Neural cell (in vitro differentiated cells): ENCODE data around the gene ZNF536. TPM values are rescaled to one million over a fixed set of nuclear protein-coding genes. Genes with fewer than 3 reads are reported as not detected.

Experiments used
- H2AFZ ChIP-seq: fragments of 200-600, 300-800 bp; sonication (generic), shearing (Covaris generic); 2 replicates; pipeline ENCODE4 v1.6.0; 2014; ENCODE audit warnings: low read depth, mild to moderate bottlenecking, antibody characterized with exemption, low read length, moderate library complexity
- H3F3A ChIP-seq: fragments of 200-600 bp; shearing (Covaris generic); 2 replicates; pipeline ENCODE4 v1.6.1; 2016; ENCODE audit warnings: mild to moderate bottlenecking, moderate library complexity, mixed read lengths, antibody characterized with exemption, low read length; ENCODE audit not compliant: insufficient read depth, poor library complexity, severe bottlenecking
- H3K27ac ChIP-seq: fragments of 200-600, 300-800 bp; sonication (generic), shearing (Covaris generic); 2 replicates; pipeline ENCODE4 v1.5.1; 2014; ENCODE audit warnings: mild to moderate bottlenecking, low read length, moderate library complexity
- H3K27me3 ChIP-seq: fragments of 300-800, 200-600 bp; sonication (generic), shearing (Covaris generic); 2 replicates; pipeline ENCODE4 v1.6.0; 2014; ENCODE audit warnings: mild to moderate bottlenecking, low read depth, low read length, moderate library complexity; ENCODE audit not compliant: insufficient read depth
- H3K36me3 ChIP-seq: fragments of 300-800, 200-600 bp; sonication (generic), shearing (Covaris generic); 2 replicates; pipeline ENCODE4 v1.5.1; 2014; ENCODE audit warnings: mild to moderate bottlenecking, antibody characterized with exemption, low read length, moderate library complexity; ENCODE audit not compliant: insufficient read depth
- H3K4me2 ChIP-seq: fragments of 300-800, 200-600 bp; sonication (generic), shearing (Covaris generic); 2 replicates; pipeline ENCODE4 v1.6.0; 2014; ENCODE audit warnings: mild to moderate bottlenecking, low read length
- H3K4me3 ChIP-seq: fragments of 300-800, 200-600 bp; sonication (generic), shearing (Covaris generic); 2 replicates; pipeline ENCODE4 v1.5.1; 2014; ENCODE audit warnings: mild to moderate bottlenecking, low read length, moderate library complexity
- H3K79me2 ChIP-seq: fragments of 200-600 bp; shearing (Covaris generic); replicated peaks from 2 replicates; pipeline ENCODE4 v1.6.0; 2014; ENCODE audit warnings: mild to moderate bottlenecking, low read length, moderate library complexity; ENCODE audit not compliant: insufficient read depth
- H3K9ac ChIP-seq: fragments of 300-800, 200-600 bp; sonication (generic), shearing (Covaris generic); 2 replicates; pipeline ENCODE4 v1.6.1; 2016; ENCODE audit warnings: mild to moderate bottlenecking, low read length, mixed read lengths
- H3K9me2 ChIP-seq: fragments of 200-600 bp; shearing (Covaris generic); 2 replicates; pipeline ENCODE4 v1.6.1; 2016; ENCODE audit warnings: mild to moderate bottlenecking, low read length, mixed read lengths; ENCODE audit not compliant: insufficient read depth
- H3K9me3 ChIP-seq: fragments of 200-600, 300-800 bp; sonication (generic), shearing (Covaris generic); 2 replicates; pipeline ENCODE4 v1.6.1; 2016; ENCODE audit warnings: mild to moderate bottlenecking, mixed run types, low read length, moderate library complexity, mixed read lengths
- H4K20me1 ChIP-seq: fragments of 200-600 bp; shearing (Covaris generic); 2 replicates; pipeline ENCODE4 v1.6.1; 2016; ENCODE audit warnings: mild to moderate bottlenecking, mixed run types; ENCODE audit not compliant: insufficient read depth
- EP300 ChIP-seq: fragments of 450-650 bp; conservative IDR thresholded peaks from 2 replicates; pipeline ENCODE4 v1.6.1; 2014; ENCODE audit warnings: antibody characterized with exemption, mild to moderate bottlenecking, moderate library complexity; ENCODE audit not compliant: poor library complexity, severe bottlenecking
- EZH2 ChIP-seq: fragments of 200-600, 300-800 bp; shearing (Covaris generic), sonication (generic); IDR thresholded peaks from 2 replicates; pipeline ENCODE4 v1.6.1; 2014; ENCODE audit warnings: antibody characterized with exemption, low read length, borderline replicate concordance, mild to moderate bottlenecking; ENCODE audit not compliant: insufficient read depth, poor library complexity, severe bottlenecking
- MXI1 ChIP-seq: fragments of 450-650 bp; conservative IDR thresholded peaks from 2 replicates; pipeline ENCODE4 v1.6.1; 2014; ENCODE audit warnings: antibody characterized with exemption, mild to moderate bottlenecking; ENCODE audit not compliant: poor library complexity, severe bottlenecking
- POLR2AphosphoS5 ChIP-seq: IDR thresholded peaks from 2 replicates; pipeline ENCODE4 v1.6.1; 2012
- RAD21 ChIP-seq: fragments of 450-650 bp; conservative IDR thresholded peaks from 2 replicates; pipeline ENCODE4 v1.6.1; 2014; ENCODE audit warnings: antibody characterized with exemption, mild to moderate bottlenecking, moderate library complexity
- SMC3 ChIP-seq: fragments of 450-650 bp; conservative IDR thresholded peaks from 2 replicates; pipeline ENCODE4 v1.6.1; 2014; ENCODE audit warnings: antibody characterized with exemption, mild to moderate bottlenecking, moderate library complexity; ENCODE audit not compliant: poor library complexity
- TAF1 ChIP-seq: IDR thresholded peaks from 2 replicates; pipeline ENCODE4 v1.6.1; 2012; ENCODE audit warnings: low read depth
- polyA plus RNA-seq: library from polyadenylated mRNA; depleted of rRNA; stranded (reverse); fragments of >200 nt; gene quantifications from 2 replicates; pipeline ENCODE4 v1.2.3, GENCODE V29; 2014
- TF ChIP-seq, protein P1 (sequence below): IDR thresholded peaks from 2 replicates; pipeline ENCODE4 v1.6.1; 2012; ENCODE audit warnings: borderline replicate concordance
- TF ChIP-seq, protein P2 (sequence below): fragments of 450-650 bp; IDR thresholded peaks from 2 replicates; pipeline ENCODE4 v1.5.1; 2014; ENCODE audit warnings: antibody characterized with exemption, mild to moderate bottlenecking, moderate library complexity; ENCODE audit not compliant: poor library complexity, severe bottlenecking

Gene ZNF536
- polyA plus RNA-seq, 1 donor from 2014 or later = 13.9 TPM

DNA sequence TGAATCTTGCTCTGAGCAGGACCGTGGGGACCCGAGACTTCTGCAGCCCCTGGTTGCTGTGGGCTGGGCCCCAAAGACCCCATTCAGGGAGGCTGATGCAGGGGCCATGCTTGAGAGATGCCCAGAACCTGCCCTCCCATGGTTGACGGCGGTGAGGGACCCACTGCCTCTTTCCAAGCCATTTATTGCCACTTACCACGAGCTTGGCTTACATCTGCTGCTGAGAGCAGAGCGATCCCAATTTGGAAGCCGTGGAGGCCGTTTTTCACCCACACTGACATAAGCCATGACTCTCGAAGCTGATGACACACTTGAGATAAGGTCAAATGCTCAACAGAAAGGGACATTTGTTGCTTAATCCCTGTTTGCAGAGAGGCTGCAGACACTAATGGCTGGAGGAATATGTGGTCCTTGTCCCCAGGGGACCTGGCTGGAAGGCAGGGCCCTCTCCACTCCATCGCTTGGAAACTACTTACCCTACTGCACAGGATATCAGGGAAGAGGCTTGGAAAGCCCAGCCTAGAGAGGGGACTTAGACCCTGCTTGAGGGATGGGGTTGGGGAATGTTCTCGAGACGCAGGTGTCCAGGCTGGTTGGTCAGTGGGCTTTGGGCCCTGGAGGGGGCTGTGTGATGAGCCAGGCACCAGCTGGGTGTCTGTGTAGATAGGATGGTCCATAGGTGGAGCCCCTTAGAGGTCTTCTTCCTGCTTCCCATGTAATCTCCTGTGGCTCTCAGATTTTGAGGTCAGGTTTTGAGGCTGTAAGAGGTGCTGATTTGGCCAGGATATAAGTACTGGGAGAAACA lies 15.3 kb downstream of the ZNF536 start (continued):
- TF ChIP-seq, protein P1, sequence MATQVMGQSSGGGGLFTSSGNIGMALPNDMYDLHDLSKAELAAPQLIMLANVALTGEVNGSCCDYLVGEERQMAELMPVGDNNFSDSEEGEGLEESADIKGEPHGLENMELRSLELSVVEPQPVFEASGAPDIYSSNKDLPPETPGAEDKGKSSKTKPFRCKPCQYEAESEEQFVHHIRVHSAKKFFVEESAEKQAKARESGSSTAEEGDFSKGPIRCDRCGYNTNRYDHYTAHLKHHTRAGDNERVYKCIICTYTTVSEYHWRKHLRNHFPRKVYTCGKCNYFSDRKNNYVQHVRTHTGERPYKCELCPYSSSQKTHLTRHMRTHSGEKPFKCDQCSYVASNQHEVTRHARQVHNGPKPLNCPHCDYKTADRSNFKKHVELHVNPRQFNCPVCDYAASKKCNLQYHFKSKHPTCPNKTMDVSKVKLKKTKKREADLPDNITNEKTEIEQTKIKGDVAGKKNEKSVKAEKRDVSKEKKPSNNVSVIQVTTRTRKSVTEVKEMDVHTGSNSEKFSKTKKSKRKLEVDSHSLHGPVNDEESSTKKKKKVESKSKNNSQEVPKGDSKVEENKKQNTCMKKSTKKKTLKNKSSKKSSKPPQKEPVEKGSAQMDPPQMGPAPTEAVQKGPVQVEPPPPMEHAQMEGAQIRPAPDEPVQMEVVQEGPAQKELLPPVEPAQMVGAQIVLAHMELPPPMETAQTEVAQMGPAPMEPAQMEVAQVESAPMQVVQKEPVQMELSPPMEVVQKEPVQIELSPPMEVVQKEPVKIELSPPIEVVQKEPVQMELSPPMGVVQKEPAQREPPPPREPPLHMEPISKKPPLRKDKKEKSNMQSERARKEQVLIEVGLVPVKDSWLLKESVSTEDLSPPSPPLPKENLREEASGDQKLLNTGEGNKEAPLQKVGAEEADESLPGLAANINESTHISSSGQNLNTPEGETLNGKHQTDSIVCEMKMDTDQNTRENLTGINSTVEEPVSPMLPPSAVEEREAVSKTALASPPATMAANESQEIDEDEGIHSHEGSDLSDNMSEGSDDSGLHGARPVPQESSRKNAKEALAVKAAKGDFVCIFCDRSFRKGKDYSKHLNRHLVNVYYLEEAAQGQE = no peak
- no peak for TF ChIP-seq TAF1

DNA sequence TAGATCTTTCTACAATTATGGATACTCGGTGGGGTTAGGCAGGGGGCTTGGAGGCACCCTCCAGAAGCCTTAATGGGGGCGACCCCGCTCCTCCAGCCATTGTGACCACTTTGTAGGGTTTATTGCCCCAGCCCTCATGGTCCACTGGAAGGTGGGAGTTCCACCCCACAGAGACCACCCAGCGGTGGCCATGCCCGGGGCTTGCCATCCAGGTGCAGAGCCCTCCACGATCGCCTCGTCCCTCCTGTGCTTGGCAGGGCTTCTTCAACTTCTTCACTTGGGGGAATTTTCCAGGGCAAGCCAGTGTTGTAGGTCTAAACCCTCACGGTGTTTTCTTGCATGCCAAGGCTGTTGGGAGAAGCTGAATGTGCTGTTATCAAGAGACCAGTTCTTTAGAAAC lies 16.1 kb downstream of the ZNF536 start:
- H3K36me3 ChIP-seq = no peaks in the 10 kb centered on the region
- no peaks in the 10 kb centered on the region for H4K20me1 ChIP-seq
- no peak overlapping the region for H2AFZ ChIP-seq
- no peak overlapping the region for H3K4me2 ChIP-seq
- no peaks in the 10 kb centered on the region for H3K9me2 ChIP-seq
- no peak overlapping the region for H3K4me3 ChIP-seq
- H3K27ac ChIP-seq = no peak overlapping the region
- no peak for TF ChIP-seq TAF1
- H3K27me3 ChIP-seq = no peaks in the 10 kb centered on the region
- no peak overlapping the region for H3K9ac ChIP-seq
- no peaks in the 10 kb centered on the region for H3K9me3 ChIP-seq
- no peaks in the 10 kb centered on the region for H3F3A ChIP-seq
- H3K79me2 ChIP-seq = no peaks in the 10 kb centered on the region

DNA sequence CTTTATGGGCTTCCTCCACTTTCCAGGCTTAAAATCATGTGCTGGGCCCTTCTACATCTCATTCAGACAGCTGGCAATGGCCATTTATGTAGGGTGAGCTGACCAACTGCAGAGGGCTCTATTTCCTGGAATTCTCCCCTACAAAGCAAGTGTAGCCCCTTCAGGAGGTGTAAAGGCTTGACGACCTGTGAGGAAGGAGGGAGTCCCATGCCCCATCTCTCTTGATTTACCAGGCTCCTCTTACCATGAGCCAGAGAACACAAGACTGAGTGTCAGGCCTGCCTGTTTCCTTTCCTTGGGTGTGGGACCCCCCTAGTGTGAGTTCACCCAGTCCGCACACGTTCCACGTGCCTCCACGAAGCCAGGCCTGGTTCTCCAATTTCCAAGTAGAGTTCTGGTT lies 16.6 kb downstream of the ZNF536 start:
- Histone ChIP-seq H4K20me1 (no peaks in the 10 kb centered on the region), H3K27me3 (no peaks in the 10 kb centered on the region), H2AFZ (no peak overlapping the region), H3K4me3 (no peak overlapping the region), H3K79me2 (no peaks in the 10 kb centered on the region), H3K9ac (no peak overlapping the region), H3K9me3 (no peaks in the 10 kb centered on the region), H3K36me3 (no peaks in the 10 kb centered on the region), H3K4me2 (no peak overlapping the region), H3K9me2 (no peaks in the 10 kb centered on the region), H3F3A (no peaks in the 10 kb centered on the region), H3K27ac (no peak overlapping the region)
- TF ChIP-seq, protein P1 = no peak
- no peak for TF ChIP-seq RAD21
- TF ChIP-seq, protein P2, sequence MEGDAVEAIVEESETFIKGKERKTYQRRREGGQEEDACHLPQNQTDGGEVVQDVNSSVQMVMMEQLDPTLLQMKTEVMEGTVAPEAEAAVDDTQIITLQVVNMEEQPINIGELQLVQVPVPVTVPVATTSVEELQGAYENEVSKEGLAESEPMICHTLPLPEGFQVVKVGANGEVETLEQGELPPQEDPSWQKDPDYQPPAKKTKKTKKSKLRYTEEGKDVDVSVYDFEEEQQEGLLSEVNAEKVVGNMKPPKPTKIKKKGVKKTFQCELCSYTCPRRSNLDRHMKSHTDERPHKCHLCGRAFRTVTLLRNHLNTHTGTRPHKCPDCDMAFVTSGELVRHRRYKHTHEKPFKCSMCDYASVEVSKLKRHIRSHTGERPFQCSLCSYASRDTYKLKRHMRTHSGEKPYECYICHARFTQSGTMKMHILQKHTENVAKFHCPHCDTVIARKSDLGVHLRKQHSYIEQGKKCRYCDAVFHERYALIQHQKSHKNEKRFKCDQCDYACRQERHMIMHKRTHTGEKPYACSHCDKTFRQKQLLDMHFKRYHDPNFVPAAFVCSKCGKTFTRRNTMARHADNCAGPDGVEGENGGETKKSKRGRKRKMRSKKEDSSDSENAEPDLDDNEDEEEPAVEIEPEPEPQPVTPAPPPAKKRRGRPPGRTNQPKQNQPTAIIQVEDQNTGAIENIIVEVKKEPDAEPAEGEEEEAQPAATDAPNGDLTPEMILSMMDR = no peak
- TF ChIP-seq SMC3 = no peak
- TF ChIP-seq MXI1 = no peak
- no peak for TF ChIP-seq EZH2
- no peak for TF ChIP-seq EP300
- no peak for TF ChIP-seq TAF1
- TF ChIP-seq POLR2AphosphoS5 = no peak
